ENCODE results near the gene DUSP18. TPM values are rescaled to one million over a fixed set of nuclear protein-coding genes. Genes with fewer than 3 reads are reported as not detected.

DUSP18 gene
- polyA plus RNA-seq, 3 donors: 13.2 to 34.5 (median 18.9) TPM

DNA sequence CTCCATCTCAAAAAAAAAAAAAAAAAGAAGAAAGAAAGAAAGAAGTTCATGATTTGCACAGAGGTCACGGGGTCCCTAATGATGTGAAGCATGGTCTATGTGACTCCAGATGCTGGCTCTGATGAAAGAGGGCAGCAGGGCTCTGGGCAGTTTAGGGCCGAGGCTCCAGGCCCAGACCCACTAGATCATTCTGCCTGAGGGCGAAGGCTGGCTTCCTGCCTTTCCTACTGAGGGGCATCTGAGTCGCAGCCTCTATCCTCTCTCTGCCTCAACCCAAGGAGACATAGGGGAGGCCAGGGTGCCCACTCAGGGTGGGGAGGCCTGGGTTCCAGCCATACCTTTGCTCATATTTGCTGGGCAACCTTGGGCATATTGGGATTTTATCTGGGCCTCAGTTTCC is 27.3 kb downstream of the DUSP18 start:
- TF ChIP-seq, protein P1, sequence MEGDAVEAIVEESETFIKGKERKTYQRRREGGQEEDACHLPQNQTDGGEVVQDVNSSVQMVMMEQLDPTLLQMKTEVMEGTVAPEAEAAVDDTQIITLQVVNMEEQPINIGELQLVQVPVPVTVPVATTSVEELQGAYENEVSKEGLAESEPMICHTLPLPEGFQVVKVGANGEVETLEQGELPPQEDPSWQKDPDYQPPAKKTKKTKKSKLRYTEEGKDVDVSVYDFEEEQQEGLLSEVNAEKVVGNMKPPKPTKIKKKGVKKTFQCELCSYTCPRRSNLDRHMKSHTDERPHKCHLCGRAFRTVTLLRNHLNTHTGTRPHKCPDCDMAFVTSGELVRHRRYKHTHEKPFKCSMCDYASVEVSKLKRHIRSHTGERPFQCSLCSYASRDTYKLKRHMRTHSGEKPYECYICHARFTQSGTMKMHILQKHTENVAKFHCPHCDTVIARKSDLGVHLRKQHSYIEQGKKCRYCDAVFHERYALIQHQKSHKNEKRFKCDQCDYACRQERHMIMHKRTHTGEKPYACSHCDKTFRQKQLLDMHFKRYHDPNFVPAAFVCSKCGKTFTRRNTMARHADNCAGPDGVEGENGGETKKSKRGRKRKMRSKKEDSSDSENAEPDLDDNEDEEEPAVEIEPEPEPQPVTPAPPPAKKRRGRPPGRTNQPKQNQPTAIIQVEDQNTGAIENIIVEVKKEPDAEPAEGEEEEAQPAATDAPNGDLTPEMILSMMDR (IDR thresholded peaks at IDR 0.05): no peak
- H3K27ac ChIP-seq (ENCODE audit: low read depth in 1 of 2, low read length in 2 of 2): no peak overlapping the region
- Mint-ChIP-seq H3K4me1 (peaks cover 7% of the 10 kb centered on the region), H3K4me3 (no peak overlapping the region), H3K27me3 (ENCODE audit: low read depth in 3 of 3) (peaks cover 4 to 6% (median 5%) of the 10 kb centered on the region in 3 donors), H3K27ac (no peak overlapping the region), H3K36me3 (no peaks in the 10 kb centered on the region), H3K9me3 (peaks cover 0 to 6% (median 2%) of the 10 kb centered on the region in 7 donors)
- no peak for DNase-seq
- H4K20me1 ChIP-seq (ENCODE audit: insufficient read depth, low read length): no peaks in the 10 kb centered on the region
- no peaks in the 10 kb centered on the region for H3K79me2 ChIP-seq (ENCODE audit: insufficient read depth, low read length)
- H3K4me3 ChIP-seq (replicated peaks in 1 of 3; ENCODE audit: low read depth in 2 of 3, low read length in 3 of 3): no peak overlapping the region
- H3K36me3 ChIP-seq (replicated peaks in 1 of 2; ENCODE audit: control insufficient read depth in 1 of 2, insufficient read depth in 2 of 2, low read length in 2 of 2): no peaks in the 10 kb centered on the region
- no peak overlapping the region for H3K9ac ChIP-seq (ENCODE audit: insufficient read depth, low read length, poor library complexity, severe bottlenecking)
- intact Hi-C loops (cut with micrococcal nuclease): no loop called here
- peaks cover 14 to 20% of the 10 kb centered on the region in 2 donors for H3K4me1 ChIP-seq (ENCODE audit: control insufficient read depth in 1 of 2, insufficient read depth in 2 of 2, low read length in 2 of 2)
- H3K27me3 ChIP-seq (ENCODE audit: control insufficient read depth in 2 of 2, insufficient read depth in 2 of 2, low read length in 2 of 2): peaks cover 0 to 6% of the 10 kb centered on the region in 2 donors
- no peaks in the 10 kb centered on the region for H3K9me3 ChIP-seq (replicated peaks in 1 of 2; ENCODE audit: control insufficient read depth in 1 of 2, insufficient read depth in 1 of 2, low read length in 2 of 2)
- WGBS (ENCODE audit: insufficient coverage): 100% methylated on average over 3 of the region's 4 CpGs
- H2AFZ ChIP-seq (ENCODE audit: insufficient read depth, low read depth, low read length, poor library complexity, severe bottlenecking): no peak overlapping the region
- no peak overlapping the region for H3K4me2 ChIP-seq (replicated peaks; ENCODE audit: extremely low read depth, low read length, poor library complexity, severe bottlenecking)

DNA sequence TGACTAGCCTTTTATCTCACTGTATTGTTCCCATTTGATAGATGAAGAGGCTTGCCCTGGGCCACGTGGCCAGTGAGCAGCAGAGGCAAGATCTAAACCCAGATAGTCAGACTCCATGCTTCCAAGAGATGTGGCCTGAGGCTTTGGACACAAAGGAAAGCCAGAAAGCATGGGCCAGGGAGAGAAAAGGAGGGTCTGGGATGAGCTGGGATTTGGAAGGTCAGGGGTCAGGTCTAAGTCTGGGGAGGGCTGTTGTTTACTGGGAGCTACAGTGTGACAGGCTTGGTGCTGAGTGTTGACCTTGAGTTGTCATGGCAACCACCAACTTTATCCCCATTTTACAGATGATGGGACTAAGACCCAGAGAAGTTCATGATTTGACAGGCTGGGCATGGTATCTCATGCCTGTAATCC is 30.0 kb downstream of the DUSP18 start:
- intact Hi-C loops (cut with micrococcal nuclease): no loop called here
- H3K4me3 Mint-ChIP-seq: peak overlapping the region; percentile 34 to 51
- no peak overlapping the region for H3K27ac ChIP-seq (ENCODE audit: low read depth in 1 of 2, low read length in 2 of 2)
- H3K4me3 ChIP-seq (replicated peaks in 1 of 3; ENCODE audit: low read depth in 2 of 3, low read length in 3 of 3): no peak overlapping the region
- WGBS (ENCODE audit: insufficient coverage): no CpG with 5 or more reads among the region's 1 CpG
- no peak overlapping the region for H3K9ac ChIP-seq (ENCODE audit: insufficient read depth, low read length, poor library complexity, severe bottlenecking)
- TF ChIP-seq, protein P1 (IDR thresholded peaks at IDR 0.05): no peak
- H3K4me2 ChIP-seq (replicated peaks; ENCODE audit: extremely low read depth, low read length, poor library complexity, severe bottlenecking): no peak overlapping the region
- H3K9me3 ChIP-seq (replicated peaks in 1 of 2; ENCODE audit: control insufficient read depth in 1 of 2, insufficient read depth in 1 of 2, low read length in 2 of 2): no peaks in the 10 kb centered on the region
- no peaks in the 10 kb centered on the region for H4K20me1 ChIP-seq (ENCODE audit: insufficient read depth, low read length)
- H3K36me3 ChIP-seq (replicated peaks in 1 of 2; ENCODE audit: control insufficient read depth in 1 of 2, insufficient read depth in 2 of 2, low read length in 2 of 2): no peaks in the 10 kb centered on the region
- no peak for DNase-seq
- no peak overlapping the region for H2AFZ ChIP-seq (ENCODE audit: insufficient read depth, low read depth, low read length, poor library complexity, severe bottlenecking)
- peaks cover 3 to 11% (median 5%) of the 10 kb centered on the region in 3 donors for H3K27me3 Mint-ChIP-seq (ENCODE audit: low read depth in 3 of 3)
- peaks cover 28 to 33% of the 10 kb centered on the region in 2 donors for H3K4me1 ChIP-seq (ENCODE audit: control insufficient read depth in 1 of 2, insufficient read depth in 2 of 2, low read length in 2 of 2)
- no peaks in the 10 kb centered on the region for H3K36me3 Mint-ChIP-seq
- peaks cover 0 to 7% (median 2%) of the 10 kb centered on the region in 7 donors for H3K9me3 Mint-ChIP-seq
- peaks cover 21% of the 10 kb centered on the region for H3K4me1 Mint-ChIP-seq
- no peak overlapping the region for H3K27ac Mint-ChIP-seq
- peaks cover 0 to 6% of the 10 kb centered on the region in 2 donors for H3K27me3 ChIP-seq (ENCODE audit: control insufficient read depth in 2 of 2, insufficient read depth in 2 of 2, low read length in 2 of 2)
- H3K79me2 ChIP-seq (ENCODE audit: insufficient read depth, low read length): no peaks in the 10 kb centered on the region
